HFFc6 (cell line): ENCODE measurements around the gene SCARF1. TPM values are rescaled to one million over a fixed set of nuclear protein-coding genes. Genes with fewer than 3 reads are reported as not detected.

Experiments
- DNase-seq: peaks from one replicate; pipeline ENCODE4 v3.0.0-alpha.2; 2018
- H3K27ac Mint-ChIP-seq: 2 replicates; pipeline ENCODE4 v1.8.0; 2020; ENCODE audit warnings: mild to moderate bottlenecking, mixed read lengths
- H3K27me3 Mint-ChIP-seq: 2 replicates; pipeline ENCODE4 v1.8.0; 2021; ENCODE audit warnings: mild to moderate bottlenecking, moderate library complexity, mixed read lengths; ENCODE audit not compliant: insufficient read depth
- H3K36me3 Mint-ChIP-seq: 2 replicates; pipeline ENCODE4 v1.8.0; 2021; ENCODE audit warnings: low read depth, mixed read lengths
- H3K4me1 Mint-ChIP-seq: 2 replicates; pipeline ENCODE4 v1.8.0; 2020; ENCODE audit warnings: low read depth, mixed read lengths
- H3K4me3 Mint-ChIP-seq: 2 replicates; pipeline ENCODE4 v1.8.0; 2020; ENCODE audit warnings: mild to moderate bottlenecking, moderate library complexity, mixed read lengths
- H3K9me3 Mint-ChIP-seq: 2 replicates; pipeline ENCODE4 v1.8.0; 2020; ENCODE audit warnings: mild to moderate bottlenecking, mixed read lengths
- total RNA-seq, 6 experiments: library from RNA; stranded (reverse); fragmentation: NEBNext Ultra II Directional; extraction: Animal tissue kit (Norgen Biotek cat#: 25700); gene quantifications; 2 replicates in 1 of 6; 3 replicates in 5 of 6; pipeline ENCODE4 v1.2.3, GENCODE V29; 2021
- TF ChIP-seq, protein P1 (sequence below): fragments of 200-600 bp; sonication (generic); IDR thresholded peaks from 2 replicates; pipeline ENCODE4 v1.5.0; 2021; ENCODE audit warnings: antibody characterized with exemption, mild to moderate bottlenecking

The SCARF1 gene
- total RNA-seq, 6 experiments from 2014 or later, result 0.09 to 0.38 (median 0.21) TPM

DNA sequence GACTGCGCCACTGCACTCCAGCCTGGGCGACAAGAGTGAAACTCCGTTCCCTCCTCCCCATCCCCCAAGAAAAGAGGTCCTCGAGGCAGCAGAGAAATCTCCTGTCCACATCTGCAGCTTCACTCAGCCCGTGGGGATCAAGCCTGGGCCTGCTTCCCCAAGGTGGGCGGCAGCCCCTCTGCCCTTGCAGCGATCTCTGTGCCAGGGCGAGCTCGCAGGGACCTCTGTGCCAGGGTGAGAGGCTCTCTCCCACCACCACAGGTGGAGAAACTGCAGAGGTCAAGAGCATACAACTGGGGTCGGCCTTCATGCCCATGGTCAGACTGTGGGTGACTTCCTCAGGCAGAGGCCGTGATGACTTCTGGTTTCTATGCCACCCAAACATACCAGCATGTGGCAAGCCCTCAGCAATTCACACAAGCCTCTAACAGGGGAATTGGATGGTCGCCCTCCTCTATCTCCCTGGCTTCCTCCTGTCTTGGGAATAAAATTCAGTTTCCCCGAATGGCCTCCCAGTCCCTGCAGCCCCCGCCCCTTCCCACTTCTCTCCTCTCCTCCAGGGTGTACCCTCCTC, 22.4 kb downstream of the SCARF1 start:
- Mint-ChIP-seq H3K36me3 (no peaks in the 10 kb centered on the region), H3K27me3 (peaks cover 21% of the 10 kb centered on the region), H3K9me3 (no peaks in the 10 kb centered on the region), H3K4me3 (no peak overlapping the region), H3K4me1 (peaks cover 21% of the 10 kb centered on the region), H3K27ac (no peak overlapping the region)
- TF ChIP-seq, protein P1, sequence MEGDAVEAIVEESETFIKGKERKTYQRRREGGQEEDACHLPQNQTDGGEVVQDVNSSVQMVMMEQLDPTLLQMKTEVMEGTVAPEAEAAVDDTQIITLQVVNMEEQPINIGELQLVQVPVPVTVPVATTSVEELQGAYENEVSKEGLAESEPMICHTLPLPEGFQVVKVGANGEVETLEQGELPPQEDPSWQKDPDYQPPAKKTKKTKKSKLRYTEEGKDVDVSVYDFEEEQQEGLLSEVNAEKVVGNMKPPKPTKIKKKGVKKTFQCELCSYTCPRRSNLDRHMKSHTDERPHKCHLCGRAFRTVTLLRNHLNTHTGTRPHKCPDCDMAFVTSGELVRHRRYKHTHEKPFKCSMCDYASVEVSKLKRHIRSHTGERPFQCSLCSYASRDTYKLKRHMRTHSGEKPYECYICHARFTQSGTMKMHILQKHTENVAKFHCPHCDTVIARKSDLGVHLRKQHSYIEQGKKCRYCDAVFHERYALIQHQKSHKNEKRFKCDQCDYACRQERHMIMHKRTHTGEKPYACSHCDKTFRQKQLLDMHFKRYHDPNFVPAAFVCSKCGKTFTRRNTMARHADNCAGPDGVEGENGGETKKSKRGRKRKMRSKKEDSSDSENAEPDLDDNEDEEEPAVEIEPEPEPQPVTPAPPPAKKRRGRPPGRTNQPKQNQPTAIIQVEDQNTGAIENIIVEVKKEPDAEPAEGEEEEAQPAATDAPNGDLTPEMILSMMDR, result no peak
- DNase-seq, result no peak

- Mint-ChIP-seq H3K27ac (no peak overlapping the region), H3K36me3 (no peaks in the 10 kb centered on the region), H3K4me1 (peaks cover 19% of the 10 kb centered on the region), H3K4me3 (no peak overlapping the region), H3K9me3 (no peaks in the 10 kb centered on the region), H3K27me3 (peaks cover 13% of the 10 kb centered on the region)
- TF ChIP-seq, protein P1, result no peak
- no peak for DNase-seq
These were observed 24.1 kb downstream of the SCARF1 start for GRCh38 chr17:1621273-1621954.

GRCh38 chr17:1620486-1620885, 25.0 kb downstream of the SCARF1 start:
- TF ChIP-seq, protein P1, result no peak
- peaks cover 10% of the 10 kb centered on the region; the same call in 1 of the 2 replicates for H3K4me1 Mint-ChIP-seq
- no peak for DNase-seq
- H3K36me3 Mint-ChIP-seq, result no peaks in the 10 kb centered on the region
- peaks cover 9% of the 10 kb centered on the region for H3K27me3 Mint-ChIP-seq
- H3K4me3 Mint-ChIP-seq, result no peak overlapping the region
- no peak overlapping the region for H3K27ac Mint-ChIP-seq
- no peaks in the 10 kb centered on the region for H3K9me3 Mint-ChIP-seq

GRCh38 chr17:1617620-1618174, 27.8 kb downstream of the SCARF1 start:
- Mint-ChIP-seq H3K4me1 (peaks cover 9% of the 10 kb centered on the region; the same call in 1 of the 2 replicates), H3K27ac (peak overlapping the region; percentile 71; the same call in 1 of the 2 replicates), H3K9me3 (no peaks in the 10 kb centered on the region), H3K27me3 (peaks cover 4% of the 10 kb centered on the region), H3K36me3 (no peaks in the 10 kb centered on the region), H3K4me3 (no peak overlapping the region)
- DNase-seq, result no peak
- TF ChIP-seq, protein P1, result no peak

GRCh38 chr17:1616101-1616500, 29.4 kb downstream of the SCARF1 start:
- no peak overlapping the region for H3K4me3 Mint-ChIP-seq
- no peaks in the 10 kb centered on the region for H3K36me3 Mint-ChIP-seq
- H3K27ac Mint-ChIP-seq, result no peak overlapping the region
- peaks cover 9% of the 10 kb centered on the region; the same call in 1 of the 2 replicates for H3K4me1 Mint-ChIP-seq
- peaks cover 4% of the 10 kb centered on the region for H3K27me3 Mint-ChIP-seq
- no peak for DNase-seq
- TF ChIP-seq, protein P1, result no peak
- no peaks in the 10 kb centered on the region for H3K9me3 Mint-ChIP-seq
